Loucy (cell line): ENCODE data around the gene STK4.

Experiments used
- H2AFZ ChIP-seq: fragments of 200-600 bp; sonication (generic); 2 replicates; pipeline ENCODE4 v1.6.0; 2016; ENCODE audit warnings: antibody characterized with exemption, mild to moderate bottlenecking, low read length, moderate library complexity
- H3F3A ChIP-seq: fragments of 200-600 bp; 2 replicates; pipeline ENCODE4 v1.6.0; 2016; ENCODE audit warnings: antibody characterized with exemption, low read depth, mild to moderate bottlenecking
- H3K27me3 ChIP-seq: fragments of 200-600 bp; sonication (generic); 2 replicates; pipeline ENCODE4 v1.6.1; 2014; ENCODE audit warnings: low read length, mild to moderate bottlenecking; ENCODE audit not compliant: insufficient read depth, poor library complexity, severe bottlenecking
- H3K36me3 ChIP-seq: fragments of 200-600 bp; sonication (generic); 2 replicates; pipeline ENCODE4 v1.6.1; 2016; ENCODE audit warnings: low read length; ENCODE audit not compliant: insufficient read depth
- H3K4me1 ChIP-seq: fragments of 200-600 bp; sonication (generic); 2 replicates; pipeline ENCODE4 v1.5.1; 2014; ENCODE audit warnings: low read length, mild to moderate bottlenecking; ENCODE audit not compliant: insufficient read depth, poor library complexity, severe bottlenecking
- H3K4me2 ChIP-seq: fragments of 200-600 bp; sonication (generic); 2 replicates; pipeline ENCODE4 v1.6.0; 2014; ENCODE audit warnings: antibody characterized with exemption, low read length, low read depth, mild to moderate bottlenecking; ENCODE audit not compliant: poor library complexity, severe bottlenecking
- H3K4me3 ChIP-seq: fragments of 200-600 bp; sonication (generic); 2 replicates; pipeline ENCODE4 v1.5.1; 2014; ENCODE audit warnings: low read length, mild to moderate bottlenecking, mixed read lengths; ENCODE audit not compliant: poor library complexity, severe bottlenecking
- H3K79me2 ChIP-seq: fragments of 200-600 bp; sonication (generic); 2 replicates; pipeline ENCODE4 v1.6.1; 2014; ENCODE audit warnings: low read length; ENCODE audit not compliant: insufficient read depth
- H3K9ac ChIP-seq: fragments of 200-600 bp; sonication (generic); 2 replicates; pipeline ENCODE4 v1.6.0; 2014; ENCODE audit warnings: mild to moderate bottlenecking, low read depth, low read length, moderate library complexity; ENCODE audit not compliant: poor library complexity, severe bottlenecking
- H3K9me2 ChIP-seq: fragments of 200-600 bp; sonication (generic); replicated peaks from 2 replicates; pipeline ENCODE4 v1.6.1; 2016; ENCODE audit warnings: low read depth, low read length, mixed read lengths
- H3K9me3 ChIP-seq: fragments of 200-600 bp; sonication (generic); 2 replicates; pipeline ENCODE4 v1.6.1; 2014; ENCODE audit warnings: mild to moderate bottlenecking, antibody characterized with exemption, low read length, low read depth; ENCODE audit not compliant: insufficient read depth
- H4K20me1 ChIP-seq: fragments of 200-600 bp; sonication (generic); 2 replicates; pipeline ENCODE4 v1.6.0; 2014; ENCODE audit warnings: antibody characterized with exemption, low read length, mild to moderate bottlenecking; ENCODE audit not compliant: insufficient read depth, poor library complexity, severe bottlenecking
- EZH2phosphoT487 ChIP-seq: fragments of 200-600 bp; IDR thresholded peaks from 2 replicates; pipeline ENCODE4 v1.6.1; 2018; ENCODE audit warnings: antibody characterized with exemption, mild to moderate bottlenecking, moderate library complexity, borderline replicate concordance
- TF ChIP-seq, protein P1 (sequence below): fragments of 200-600 bp; sonication (generic); conservative IDR thresholded peaks from 2 replicates; pipeline ENCODE4 v1.5.1; 2014; ENCODE audit warnings: mild to moderate bottlenecking, antibody characterized with exemption, low read length

Gene STK4

DNA sequence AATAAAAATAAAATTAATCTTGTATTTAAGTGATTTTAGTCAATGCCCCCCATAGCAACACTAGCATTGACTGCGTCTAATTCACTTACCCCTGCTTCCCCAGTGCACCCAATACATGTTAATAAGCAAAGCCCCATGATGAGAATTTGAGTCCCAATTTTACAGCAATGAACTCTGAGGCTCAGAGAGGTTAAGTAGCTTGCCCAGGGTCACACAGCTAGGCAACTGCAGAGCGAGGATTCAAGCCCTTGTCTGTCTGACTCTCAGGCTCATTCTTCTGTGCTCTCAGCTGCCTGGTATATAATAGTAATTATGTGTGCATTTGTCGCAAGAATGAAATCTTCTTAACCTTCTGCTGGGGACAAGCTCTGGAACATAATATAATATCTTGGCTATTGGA lies 48.0 kb upstream of the STK4 start:
- Histone ChIP-seq H3K9ac (no peak overlapping the region), H3K9me2 (no peaks in the 10 kb centered on the region), H3K36me3 (no peaks in the 10 kb centered on the region; the same call in 1 of the 2 replicates), H3F3A (no peaks in the 10 kb centered on the region), H3K79me2 (no peaks in the 10 kb centered on the region), H3K4me3 (no peak overlapping the region), H3K4me2 (no peak overlapping the region), H2AFZ (no peak overlapping the region), H3K4me1 (peaks cover 8% of the 10 kb centered on the region), H3K27me3 (no peaks in the 10 kb centered on the region), H3K9me3 (no peaks in the 10 kb centered on the region), H4K20me1 (no peaks in the 10 kb centered on the region)
- TF ChIP-seq, protein P1, sequence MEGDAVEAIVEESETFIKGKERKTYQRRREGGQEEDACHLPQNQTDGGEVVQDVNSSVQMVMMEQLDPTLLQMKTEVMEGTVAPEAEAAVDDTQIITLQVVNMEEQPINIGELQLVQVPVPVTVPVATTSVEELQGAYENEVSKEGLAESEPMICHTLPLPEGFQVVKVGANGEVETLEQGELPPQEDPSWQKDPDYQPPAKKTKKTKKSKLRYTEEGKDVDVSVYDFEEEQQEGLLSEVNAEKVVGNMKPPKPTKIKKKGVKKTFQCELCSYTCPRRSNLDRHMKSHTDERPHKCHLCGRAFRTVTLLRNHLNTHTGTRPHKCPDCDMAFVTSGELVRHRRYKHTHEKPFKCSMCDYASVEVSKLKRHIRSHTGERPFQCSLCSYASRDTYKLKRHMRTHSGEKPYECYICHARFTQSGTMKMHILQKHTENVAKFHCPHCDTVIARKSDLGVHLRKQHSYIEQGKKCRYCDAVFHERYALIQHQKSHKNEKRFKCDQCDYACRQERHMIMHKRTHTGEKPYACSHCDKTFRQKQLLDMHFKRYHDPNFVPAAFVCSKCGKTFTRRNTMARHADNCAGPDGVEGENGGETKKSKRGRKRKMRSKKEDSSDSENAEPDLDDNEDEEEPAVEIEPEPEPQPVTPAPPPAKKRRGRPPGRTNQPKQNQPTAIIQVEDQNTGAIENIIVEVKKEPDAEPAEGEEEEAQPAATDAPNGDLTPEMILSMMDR, result no peak
- no peak for TF ChIP-seq EZH2phosphoT487

DNA sequence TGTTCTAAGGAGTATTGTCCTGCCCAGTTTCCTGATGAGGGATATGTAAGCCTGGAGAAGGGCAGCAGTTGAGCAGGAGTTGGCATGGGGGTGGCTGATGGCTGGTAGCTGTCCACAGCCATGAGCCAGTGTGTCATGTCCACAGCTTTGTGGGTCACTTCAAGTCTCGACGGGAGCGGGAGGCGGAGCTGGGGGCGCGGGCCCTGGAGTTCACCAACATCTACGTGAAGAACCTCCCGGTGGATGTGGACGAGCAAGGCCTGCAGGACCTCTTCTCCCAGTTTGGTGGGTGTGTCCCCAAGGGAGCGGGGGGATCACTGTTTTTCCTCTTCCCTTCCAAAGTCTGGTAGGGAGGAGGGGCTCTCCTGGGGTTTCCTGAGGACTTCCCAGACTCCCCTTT lies 47.6 kb upstream of the STK4 start:
- Histone ChIP-seq H2AFZ (no peak overlapping the region), H3K4me3 (no peak overlapping the region), H3K4me2 (no peak overlapping the region), H3K4me1 (peaks cover 8% of the 10 kb centered on the region), H3K36me3 (no peaks in the 10 kb centered on the region; the same call in 1 of the 2 replicates), H3K9me2 (no peaks in the 10 kb centered on the region), H3F3A (no peaks in the 10 kb centered on the region), H3K9me3 (no peaks in the 10 kb centered on the region), H3K79me2 (no peaks in the 10 kb centered on the region), H4K20me1 (no peaks in the 10 kb centered on the region), H3K27me3 (no peaks in the 10 kb centered on the region), H3K9ac (no peak overlapping the region)
- no peak for TF ChIP-seq EZH2phosphoT487
- TF ChIP-seq, protein P1, result no peak

DNA sequence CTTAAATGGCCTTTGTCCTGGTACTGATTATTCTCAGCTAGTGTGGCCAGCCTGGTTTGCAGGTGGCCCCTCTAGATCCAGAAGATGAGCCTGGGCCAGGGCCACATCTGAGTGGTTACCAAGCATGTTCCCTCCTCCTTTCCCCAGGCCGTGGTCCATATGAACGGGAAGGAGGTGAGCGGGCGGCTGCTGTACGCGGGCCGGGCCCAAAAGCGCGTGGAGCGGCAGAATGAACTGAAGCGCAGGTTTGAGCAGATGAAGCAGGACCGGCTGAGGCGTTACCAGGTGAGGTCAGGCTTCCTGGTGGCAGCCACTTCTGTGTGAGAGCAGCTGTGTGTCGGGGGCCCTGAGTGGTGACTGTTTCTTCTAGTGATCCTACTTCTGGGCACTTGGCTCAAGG lies 44.9 kb upstream of the STK4 start:
- Histone ChIP-seq H2AFZ (no peak overlapping the region), H4K20me1 (no peaks in the 10 kb centered on the region), H3K4me1 (no peaks in the 10 kb centered on the region), H3K9ac (no peak overlapping the region), H3K9me2 (no peaks in the 10 kb centered on the region), H3K36me3 (no peaks in the 10 kb centered on the region; the same call in 1 of the 2 replicates), H3K79me2 (no peaks in the 10 kb centered on the region), H3K4me3 (no peak overlapping the region), H3K4me2 (no peak overlapping the region), H3K27me3 (no peaks in the 10 kb centered on the region), H3K9me3 (no peaks in the 10 kb centered on the region), H3F3A (no peaks in the 10 kb centered on the region)
- TF ChIP-seq EZH2phosphoT487, result no peak
- TF ChIP-seq, protein P1, result no peak
